Activated CD8-positive, alpha-beta memory T cell treated with anti-CD3 and anti-CD28 coated beads for 4 hours (primary cell): ENCODE data around the gene UBE2E3.
"Not testable (repeated sequence)": the region's sequence is repeated elsewhere in the genome, so short reads cannot be mapped to it uniquely, and the experiment has no call there.

Source experiments
- DNase-seq, 2 donors: peaks; one replicate each; pipeline ENCODE4 v3.0.0-alpha.2; 2020; ENCODE audit warnings: low read depth in 2 of 2

UBE2E3 gene

DNA sequence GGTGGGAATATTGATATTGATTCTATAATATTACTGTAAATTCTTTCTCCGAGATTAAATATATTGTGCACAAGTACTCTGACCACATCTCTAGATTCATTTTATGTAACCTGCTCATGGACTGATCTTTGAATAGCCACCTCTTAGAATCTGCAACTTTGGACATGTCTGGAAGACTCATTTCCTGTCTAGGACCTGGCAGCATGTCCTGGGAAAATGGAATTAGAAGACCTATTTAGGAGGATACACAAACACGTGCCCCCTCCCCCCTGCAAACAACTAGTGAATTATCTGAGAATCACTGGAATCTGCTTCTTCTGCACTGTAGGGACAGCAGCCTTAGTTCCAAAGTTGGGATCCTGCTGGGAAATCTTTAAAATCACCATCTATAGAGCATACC lies 94.1 kb downstream of the UBE2E3 start:
- DNase-seq = no peak

- no peak for DNase-seq
These were observed 96.3 kb downstream of the UBE2E3 start for GRCh38 chr2:181076658-181077057.

- DNase-seq = no peak
These were observed 96.8 kb downstream of the UBE2E3 start for GRCh38 chr2:181077128-181077709.

DNA sequence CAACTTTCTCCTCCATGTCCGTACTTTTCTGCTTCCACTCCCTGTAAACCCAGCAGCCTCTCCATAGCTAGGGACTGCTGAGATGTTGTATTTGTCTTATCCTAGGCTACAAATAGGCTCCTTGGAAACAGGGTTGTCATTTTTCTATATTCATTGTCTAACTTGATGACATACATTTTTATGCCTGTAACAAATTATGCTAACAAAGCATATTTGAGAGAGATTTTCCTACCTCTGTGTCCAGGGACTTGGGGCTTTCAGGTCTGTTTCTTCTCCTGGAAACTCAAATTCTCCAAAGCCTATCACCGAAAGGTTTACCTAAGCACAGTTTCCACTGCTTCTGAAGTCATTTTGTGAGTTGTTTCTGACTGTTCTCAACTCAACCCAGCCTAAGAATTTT lies 102.7 kb downstream of the UBE2E3 start:
- DNase-seq = no peak

- DNase-seq = no peak
These were observed 105.3 kb downstream of the UBE2E3 start for GRCh38 chr2:181085734-181086133.

DNA sequence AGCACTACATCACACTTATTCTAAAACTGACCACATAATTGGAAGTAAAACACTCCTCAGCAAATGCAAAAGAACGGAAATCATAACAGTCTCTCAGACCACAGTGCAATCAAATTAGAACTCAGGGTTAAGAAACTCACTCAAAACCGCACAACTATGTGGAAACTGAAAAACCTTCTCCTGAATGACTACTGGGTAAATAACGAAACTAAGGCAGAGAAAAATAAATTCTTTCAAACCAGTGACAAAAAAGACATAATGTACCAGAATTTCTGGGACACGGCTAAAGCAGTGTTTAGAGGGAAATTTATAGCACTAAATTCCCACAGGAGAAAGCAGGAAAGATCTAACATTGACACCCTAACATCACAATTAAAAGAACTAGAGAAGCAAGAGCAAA lies 111.5 kb downstream of the UBE2E3 start:
- not testable (repeated sequence) for DNase-seq

GRCh38 chr2:181095486-181095885 lies 115.1 kb downstream of the UBE2E3 start:
- DNase-seq = no peak

GRCh38 chr2:181103659-181104058 lies 123.3 kb downstream of the UBE2E3 start:
- no peak for DNase-seq

DNA sequence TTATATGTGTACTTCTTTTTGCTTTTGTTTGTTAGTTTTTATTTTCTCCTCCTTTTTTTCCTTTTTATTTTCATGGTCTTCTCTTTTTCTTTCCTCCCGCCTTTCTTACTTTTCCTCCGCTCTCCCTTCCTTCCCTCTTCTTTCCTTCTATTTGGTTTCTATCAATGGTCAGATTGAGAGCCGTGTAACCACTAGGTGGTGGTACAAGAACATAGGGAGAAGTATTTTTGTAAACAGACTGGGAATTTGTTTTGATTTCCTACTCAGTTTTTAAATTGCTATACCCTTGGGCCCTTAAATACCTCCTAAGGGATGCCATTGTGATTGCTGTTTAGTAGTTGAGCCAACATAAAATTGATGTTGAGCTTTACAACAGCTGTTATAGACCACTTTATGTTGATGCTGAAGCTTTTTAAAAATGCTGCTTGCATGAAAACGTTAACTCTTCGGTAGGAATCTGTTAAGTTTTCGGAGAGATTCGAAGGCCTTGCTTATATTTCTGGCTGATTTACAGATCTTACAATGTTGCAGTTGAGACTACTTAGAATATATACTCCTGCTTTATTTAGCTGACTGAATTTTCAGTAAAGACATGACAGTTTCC lies 124.2 kb downstream of the UBE2E3 start:
- DNase-seq = no peak

- no peak for DNase-seq
These were observed 125.2 kb downstream of the UBE2E3 start for GRCh38 chr2:181105562-181105961.

DNA sequence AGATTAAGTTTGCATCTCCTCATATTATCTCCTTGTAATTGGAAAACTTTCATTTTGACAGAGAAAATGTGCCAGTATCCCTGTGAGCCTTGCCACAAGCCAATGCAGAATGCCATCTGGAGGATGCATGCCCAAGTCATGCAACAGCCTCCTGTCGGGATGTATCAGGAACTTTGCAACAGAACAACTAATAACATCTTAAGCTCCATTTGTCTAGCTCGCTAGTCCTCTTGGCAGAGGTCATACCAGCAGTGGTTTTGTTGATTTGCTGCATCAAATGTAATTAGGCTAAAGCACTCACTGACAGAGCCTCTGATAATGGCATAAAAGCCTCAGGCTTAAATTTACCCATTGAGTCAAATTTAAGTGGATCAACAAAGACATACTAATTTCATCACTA lies 125.8 kb downstream of the UBE2E3 start:
- DNase-seq = no peak

DNA sequence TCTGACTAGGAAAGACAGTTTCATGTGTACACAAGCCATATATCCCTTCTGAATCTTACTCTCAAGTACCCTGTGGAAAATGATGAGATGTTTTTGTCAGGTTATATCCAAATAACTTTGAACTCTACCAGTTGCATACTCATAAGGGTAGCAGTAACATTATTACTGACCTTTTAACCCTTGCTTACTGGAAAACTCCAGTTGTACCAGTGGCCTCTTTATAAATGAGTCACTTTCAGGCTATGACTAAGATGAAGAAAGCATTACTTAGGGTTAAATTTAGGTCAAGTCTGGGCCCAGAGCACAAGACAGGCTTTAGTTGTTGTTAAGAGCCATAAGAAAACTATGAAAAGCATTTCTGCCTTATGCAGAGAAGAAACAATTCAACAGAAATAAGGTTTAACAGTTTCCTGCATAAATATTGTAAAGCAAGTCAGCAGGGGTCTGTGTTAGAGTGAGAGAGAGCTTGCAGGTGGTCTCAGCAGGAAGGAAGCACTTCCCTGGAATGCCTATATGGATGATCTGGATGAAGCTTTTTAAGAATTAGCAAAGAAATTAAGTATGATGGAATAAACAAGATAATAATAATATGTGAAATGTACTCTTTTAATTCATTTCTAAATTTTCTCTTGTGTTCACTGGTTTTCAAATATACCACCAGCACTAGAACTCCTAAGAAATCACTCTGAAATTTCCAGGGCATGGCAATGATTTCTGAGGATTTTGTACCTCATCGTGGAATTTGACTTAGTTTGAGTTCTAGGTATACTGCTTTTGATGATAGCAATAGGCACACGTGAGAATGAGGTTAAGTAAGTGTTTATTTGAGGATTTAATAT lies 126.6 kb downstream of the UBE2E3 start:
- no peak for DNase-seq

- DNase-seq = no peak
These were observed 127.2 kb downstream of the UBE2E3 start for GRCh38 chr2:181107628-181107945.

- DNase-seq = no peak
These were observed 130.7 kb downstream of the UBE2E3 start for GRCh38 chr2:181111059-181111458.

GRCh38 chr2:181112916-181113315 lies 132.5 kb downstream of the UBE2E3 start:
- no peak for DNase-seq
